LNCaP clone FGC (cell line): ENCODE measurements around the gene CELF2.
"Not testable (repeated sequence)": the region's sequence is repeated elsewhere in the genome, so short reads cannot be mapped to it uniquely, and the experiment has no call there.

ENCODE experiments used
- DNase-seq: peaks from one replicate; pipeline ENCODE4 v3.0.0-alpha.2; 2011; ENCODE audit warnings: low read depth
- H3K4me3 ChIP-seq: 2 replicates; pipeline ENCODE4 v1.5.1; 2011; ENCODE audit warnings: mild to moderate bottlenecking, low read depth, low read length, control low read depth
- TF ChIP-seq, protein P1 (sequence below): IDR thresholded peaks from 2 replicates; pipeline ENCODE4 v1.5.1; 2012; ENCODE audit warnings: mild to moderate bottlenecking; ENCODE audit not compliant: control insufficient read depth, insufficient read depth; ENCODE audit errors: extremely low read depth

Gene CELF2

DNA sequence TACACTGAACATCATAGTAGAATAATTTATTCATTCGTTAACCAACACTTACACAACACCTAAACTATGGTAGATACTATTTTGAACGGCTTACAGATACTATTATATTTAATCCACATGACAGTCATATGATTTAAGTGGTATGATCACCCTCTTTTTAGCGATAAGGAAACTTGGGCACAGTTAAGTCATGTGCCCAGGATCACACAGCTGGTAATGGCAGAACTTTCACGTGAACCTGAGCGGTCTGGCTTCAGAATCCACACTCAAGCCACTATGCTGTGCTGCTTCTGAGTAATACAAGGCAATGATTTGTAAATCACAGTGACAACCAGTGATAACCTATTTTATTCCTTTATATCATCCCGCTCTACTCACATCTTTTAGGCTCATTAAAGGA, 99.1 kb downstream of the CELF2 start:
- H3K4me3 ChIP-seq = no peak overlapping the region
- DNase-seq = no peak
- TF ChIP-seq, protein P1, sequence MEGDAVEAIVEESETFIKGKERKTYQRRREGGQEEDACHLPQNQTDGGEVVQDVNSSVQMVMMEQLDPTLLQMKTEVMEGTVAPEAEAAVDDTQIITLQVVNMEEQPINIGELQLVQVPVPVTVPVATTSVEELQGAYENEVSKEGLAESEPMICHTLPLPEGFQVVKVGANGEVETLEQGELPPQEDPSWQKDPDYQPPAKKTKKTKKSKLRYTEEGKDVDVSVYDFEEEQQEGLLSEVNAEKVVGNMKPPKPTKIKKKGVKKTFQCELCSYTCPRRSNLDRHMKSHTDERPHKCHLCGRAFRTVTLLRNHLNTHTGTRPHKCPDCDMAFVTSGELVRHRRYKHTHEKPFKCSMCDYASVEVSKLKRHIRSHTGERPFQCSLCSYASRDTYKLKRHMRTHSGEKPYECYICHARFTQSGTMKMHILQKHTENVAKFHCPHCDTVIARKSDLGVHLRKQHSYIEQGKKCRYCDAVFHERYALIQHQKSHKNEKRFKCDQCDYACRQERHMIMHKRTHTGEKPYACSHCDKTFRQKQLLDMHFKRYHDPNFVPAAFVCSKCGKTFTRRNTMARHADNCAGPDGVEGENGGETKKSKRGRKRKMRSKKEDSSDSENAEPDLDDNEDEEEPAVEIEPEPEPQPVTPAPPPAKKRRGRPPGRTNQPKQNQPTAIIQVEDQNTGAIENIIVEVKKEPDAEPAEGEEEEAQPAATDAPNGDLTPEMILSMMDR = no peak

DNA sequence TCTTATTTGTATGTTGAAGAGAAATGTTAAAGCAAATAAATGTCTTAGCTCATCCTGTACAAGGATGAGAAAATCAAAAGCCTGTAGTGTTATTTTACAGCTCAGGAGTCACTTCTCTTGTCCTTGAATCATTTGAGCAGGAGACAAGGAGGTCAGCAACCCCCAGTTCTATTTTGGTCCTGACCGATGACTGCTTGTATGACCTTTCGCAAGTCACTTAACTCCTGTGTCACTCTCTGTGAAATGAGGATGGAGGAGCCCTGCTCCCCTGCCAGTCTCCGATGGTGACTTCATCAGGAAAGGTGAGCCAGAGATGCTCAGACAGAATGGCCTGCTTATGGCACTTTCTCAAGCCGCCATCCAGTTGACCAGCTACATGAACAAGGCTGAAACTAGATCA, 101.0 kb downstream of the CELF2 start:
- no peak for DNase-seq
- TF ChIP-seq, protein P1 = no peak
- no peak overlapping the region for H3K4me3 ChIP-seq

DNA sequence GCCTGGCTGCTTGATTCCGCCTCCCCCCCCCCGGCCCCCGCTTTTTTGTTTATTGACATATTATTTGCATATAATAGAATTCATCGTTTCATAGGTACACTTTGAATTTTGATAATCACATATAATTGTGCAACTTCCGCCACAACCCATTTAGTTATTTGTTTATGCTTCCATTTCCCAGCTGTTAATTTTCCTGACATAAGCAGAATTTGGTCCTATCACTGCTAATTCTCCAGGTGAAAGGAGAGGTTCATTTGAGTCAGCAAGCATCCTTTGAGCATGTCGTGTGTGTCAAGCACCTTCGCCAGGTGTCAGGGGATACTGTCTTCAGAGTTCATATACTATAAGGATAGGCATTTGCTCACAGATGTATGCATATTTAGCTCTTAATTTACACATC, 102.2 kb downstream of the CELF2 start:
- TF ChIP-seq, protein P1 = no peak
- H3K4me3 ChIP-seq = no peak overlapping the region
- DNase-seq = no peak

DNA sequence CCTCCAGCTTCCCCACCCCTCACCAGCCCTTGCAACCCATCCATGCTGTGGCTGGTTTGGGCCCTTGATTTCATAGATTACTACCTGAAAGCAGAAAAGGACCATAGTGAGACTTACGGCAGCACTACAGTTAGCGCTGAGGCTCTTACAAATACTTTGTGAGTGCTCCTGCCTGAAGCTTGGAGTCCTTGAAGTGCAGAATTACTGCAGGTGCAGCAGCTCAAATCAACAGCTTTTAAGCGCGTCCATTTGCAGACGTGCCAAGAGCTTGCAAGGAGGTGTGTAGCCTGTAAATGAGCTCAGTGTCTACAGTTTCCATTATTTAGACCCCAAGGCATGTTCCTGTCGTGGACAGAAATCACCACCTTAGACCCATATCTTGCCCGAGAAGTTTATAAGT, 103.0 kb downstream of the CELF2 start:
- no peak for DNase-seq
- H3K4me3 ChIP-seq = no peak overlapping the region
- TF ChIP-seq, protein P1 = no peak

DNA sequence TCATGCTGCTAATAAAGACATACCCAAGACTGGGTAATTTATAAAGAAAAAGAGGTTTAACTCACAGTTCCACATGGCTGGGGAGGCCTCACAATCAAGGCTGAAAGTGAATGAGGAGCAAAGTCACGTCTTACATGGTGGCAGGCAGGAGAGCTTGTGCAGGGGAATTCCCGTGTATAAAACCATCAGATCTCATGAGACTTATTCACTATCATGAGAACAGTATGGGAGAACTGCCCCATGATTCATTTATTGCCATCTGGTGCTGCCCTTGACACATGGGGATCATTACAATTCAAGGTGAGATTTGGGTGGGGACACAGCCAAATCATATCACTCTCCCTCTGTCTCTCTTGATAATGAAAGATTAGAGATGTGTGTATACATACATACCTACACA, 106.2 kb downstream of the CELF2 start:
- not testable (repeated sequence) for DNase-seq, H3K4me3 ChIP-seq

DNA sequence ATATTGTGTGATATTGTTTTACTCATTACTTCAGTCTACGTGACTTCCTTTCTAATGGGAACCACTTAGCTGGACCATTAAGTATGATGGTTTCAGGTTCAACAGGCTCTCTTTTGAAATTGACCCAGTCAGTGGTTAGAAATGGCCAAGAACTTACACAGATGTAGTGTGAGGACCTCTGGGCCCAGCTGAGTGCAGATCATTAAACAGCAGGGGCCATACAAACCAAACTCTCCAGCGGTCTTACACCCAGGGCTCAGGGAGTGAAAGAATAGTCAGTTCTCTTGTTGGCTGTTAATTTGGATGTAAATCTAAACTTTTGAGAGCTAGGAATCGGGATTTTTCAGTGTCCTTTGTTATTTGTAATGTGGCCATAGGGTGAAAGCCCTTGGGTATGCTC, 107.3 kb downstream of the CELF2 start:
- TF ChIP-seq, protein P1 = no peak
- no peak for DNase-seq
- no peak overlapping the region for H3K4me3 ChIP-seq

DNA sequence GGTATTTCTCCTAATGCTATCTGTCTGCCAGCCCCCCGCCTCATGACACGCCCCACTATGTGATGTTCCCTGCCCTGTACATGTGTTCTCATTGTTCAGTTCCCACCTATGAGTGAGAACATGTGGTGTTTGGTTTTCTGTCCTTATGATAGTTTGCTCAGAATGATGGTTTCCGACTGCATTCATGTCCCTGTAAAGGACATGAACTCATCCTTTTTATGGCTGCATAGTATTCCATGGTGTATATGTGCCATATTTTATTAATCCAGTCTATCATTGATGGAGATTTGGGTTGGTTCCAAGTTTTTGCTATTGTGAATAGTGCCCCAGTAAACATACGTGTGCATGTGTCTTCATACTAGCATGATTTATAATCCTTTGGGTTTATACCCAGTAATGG, 109.3 kb downstream of the CELF2 start:
- not testable (repeated sequence) for H3K4me3 ChIP-seq, DNase-seq

DNA sequence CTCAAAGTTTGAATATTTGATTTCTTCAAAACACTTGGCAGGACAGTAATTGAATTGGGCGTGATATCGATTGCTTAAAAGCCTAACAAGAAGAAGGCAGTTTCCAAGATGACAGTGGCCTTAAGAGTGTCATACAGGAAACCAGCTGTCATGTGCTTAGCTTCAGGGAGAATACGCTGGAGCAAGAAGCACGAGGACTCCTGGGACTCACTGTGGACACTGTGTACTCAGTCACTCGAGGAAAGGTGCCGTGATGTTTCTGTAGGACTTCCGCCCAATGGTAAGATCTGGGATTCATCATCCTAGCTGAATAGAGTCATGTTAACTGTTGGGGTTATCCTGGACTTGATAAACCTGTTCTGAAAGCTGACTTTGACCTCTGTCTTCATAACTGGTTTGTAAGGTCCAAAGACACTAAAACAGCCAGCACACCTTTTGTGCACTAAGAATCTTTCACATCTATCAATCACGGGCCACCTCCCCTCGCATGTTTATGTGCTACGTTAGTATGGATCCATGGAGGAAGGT, 113.5 kb downstream of the CELF2 start:
- no peak overlapping the region for H3K4me3 ChIP-seq
- TF ChIP-seq, protein P1 = no peak
- DNase-seq = no peak
